ENCODE data around the gene ZP4.

Gene ZP4

DNA sequence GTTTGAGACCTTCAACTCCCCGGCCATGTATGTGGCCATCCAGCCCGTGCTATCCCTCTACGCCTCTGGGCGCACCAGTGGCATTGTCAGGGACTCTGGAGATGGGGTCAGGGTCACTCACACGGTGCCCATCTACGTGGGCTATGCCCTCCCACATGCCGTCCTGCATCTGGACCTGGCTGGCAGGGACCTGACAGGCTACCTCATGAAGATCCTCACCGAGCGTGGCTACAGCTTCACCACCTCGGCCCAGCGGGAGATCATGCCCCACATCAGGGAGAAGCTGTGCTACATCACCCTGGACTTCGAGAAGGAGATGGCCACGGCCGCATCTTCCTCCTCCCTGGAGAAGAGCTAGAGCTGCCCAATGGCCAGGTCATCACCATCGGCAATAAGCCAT lies 36.5 kb upstream of the ZP4 start:
- no peak for DNase-seq (ENCODE audit: extremely low spot score)
- ChIA-PET POLR2A (interaction anchor here (0.7 kb wide), 1 partner anchor 21 kb away, joined by 3 read pairs; no protein-coding TSS in a partner anchor), CTCF (no interaction called here)
- no peak for TF ChIP-seq TARDBP (IDR thresholded peaks at IDR 0.05)
- no peak for TF ChIP-seq HDGF (IDR thresholded peaks at IDR 0.05; ENCODE audit: borderline replicate concordance)
- TF ChIP-seq FOXM1 (IDR thresholded peaks at IDR 0.05; ENCODE audit: borderline replicate concordance): no peak
- TF ChIP-seq LEF1 (IDR thresholded peaks at IDR 0.05; ENCODE audit: borderline replicate concordance): no peak
- TF ChIP-seq, protein P1, sequence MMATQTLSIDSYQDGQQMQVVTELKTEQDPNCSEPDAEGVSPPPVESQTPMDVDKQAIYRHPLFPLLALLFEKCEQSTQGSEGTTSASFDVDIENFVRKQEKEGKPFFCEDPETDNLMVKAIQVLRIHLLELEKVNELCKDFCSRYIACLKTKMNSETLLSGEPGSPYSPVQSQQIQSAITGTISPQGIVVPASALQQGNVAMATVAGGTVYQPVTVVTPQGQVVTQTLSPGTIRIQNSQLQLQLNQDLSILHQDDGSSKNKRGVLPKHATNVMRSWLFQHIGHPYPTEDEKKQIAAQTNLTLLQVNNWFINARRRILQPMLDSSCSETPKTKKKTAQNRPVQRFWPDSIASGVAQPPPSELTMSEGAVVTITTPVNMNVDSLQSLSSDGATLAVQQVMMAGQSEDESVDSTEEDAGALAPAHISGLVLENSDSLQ (IDR thresholded peaks at IDR 0.05): no peak
- no peak for TF ChIP-seq ZNF384 (IDR thresholded peaks at IDR 0.05)
- no peak for TF ChIP-seq CTBP1 (IDR thresholded peaks at IDR 0.05; ENCODE audit: borderline replicate concordance)
- TF ChIP-seq L3MBTL2 (conservative IDR thresholded peaks at IDR 0.05): no peak
- no peak for TF ChIP-seq FOXA1 (IDR thresholded peaks at IDR 0.05)
- TF ChIP-seq FOXK2 (IDR thresholded peaks at IDR 0.05): no peak
- TF ChIP-seq NFRKB (IDR thresholded peaks at IDR 0.05): no peak
- no peak for TF ChIP-seq ELF4 (IDR thresholded peaks at IDR 0.05)
- TF ChIP-seq BHLHE40 (IDR thresholded peaks at IDR 0.05; ENCODE audit: borderline replicate concordance): no peak
- no peak for TF ChIP-seq SP1 (IDR thresholded peaks at IDR 0.05)
- TF ChIP-seq ARNT (IDR thresholded peaks at IDR 0.05): no peak
- TF ChIP-seq SUZ12 (IDR thresholded peaks at IDR 0.05): no peak

DNA sequence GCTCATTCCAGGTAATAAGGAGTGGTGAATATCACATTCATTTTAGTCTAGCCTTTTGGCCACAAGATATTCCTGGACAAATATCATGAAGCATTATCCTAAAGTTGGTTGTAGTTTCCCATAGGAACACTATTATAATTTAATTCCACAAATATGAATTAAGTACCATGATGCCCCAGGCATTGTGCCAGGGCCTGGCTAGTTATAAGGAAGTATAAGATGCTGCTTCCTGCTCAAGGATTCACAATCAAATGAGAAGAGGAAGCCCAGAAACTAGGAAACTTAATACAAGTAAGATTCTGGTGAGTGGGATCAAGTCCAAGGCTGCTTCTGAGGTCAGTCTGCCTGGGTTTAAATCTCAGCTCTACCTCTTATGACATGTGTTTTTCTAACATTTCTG lies 30.6 kb upstream of the ZP4 start:
- DNase-seq (ENCODE audit: extremely low spot score): no peak
- POLR2A ChIA-PET: no interaction called here
- TF ChIP-seq FOXA1 (IDR thresholded peaks at IDR 0.05) (no peak), SP1 (IDR thresholded peaks at IDR 0.05) (no peak), BHLHE40 (IDR thresholded peaks at IDR 0.05; ENCODE audit: borderline replicate concordance) (no peak), CTBP1 (IDR thresholded peaks at IDR 0.05; ENCODE audit: borderline replicate concordance) (no peak), SUZ12 (IDR thresholded peaks at IDR 0.05) (no peak), ELF4 (IDR thresholded peaks at IDR 0.05) (no peak), FOXK2 (IDR thresholded peaks at IDR 0.05) (no peak), FOXM1 (IDR thresholded peaks at IDR 0.05; ENCODE audit: borderline replicate concordance) (no peak), NFRKB (IDR thresholded peaks at IDR 0.05) (no peak), ZNF384 (IDR thresholded peaks at IDR 0.05) (no peak), L3MBTL2 (conservative IDR thresholded peaks at IDR 0.05) (no peak)
- CTCF ChIA-PET: no interaction called here

DNA sequence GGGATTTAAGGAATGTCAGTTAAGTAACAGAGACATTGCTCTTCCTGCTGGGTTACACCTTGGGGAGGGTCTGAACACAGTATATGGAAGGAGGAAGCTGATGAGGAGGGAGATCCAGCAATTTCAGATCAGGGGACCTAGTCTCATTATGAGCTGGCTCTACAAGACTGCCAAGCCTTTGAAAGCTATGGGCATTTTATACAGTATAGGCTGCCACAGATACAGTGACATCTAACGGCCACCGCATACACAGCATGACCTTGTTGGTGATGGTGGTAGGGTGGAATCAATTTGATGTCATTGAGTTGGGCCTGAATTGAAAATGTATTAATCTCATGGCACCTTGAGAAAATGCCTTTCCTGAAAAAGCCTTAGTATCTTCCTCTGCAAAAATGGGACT lies 22.6 kb upstream of the ZP4 start:
- POLR2A ChIA-PET: no interaction called here
- TF ChIP-seq SP1 (IDR thresholded peaks at IDR 0.05) (no peak), LEF1 (IDR thresholded peaks at IDR 0.05; ENCODE audit: borderline replicate concordance) (no peak), NFRKB (IDR thresholded peaks at IDR 0.05) (no peak), BHLHE40 (IDR thresholded peaks at IDR 0.05; ENCODE audit: borderline replicate concordance) (no peak), FOXA1 (IDR thresholded peaks at IDR 0.05) (no peak), FOXK2 (IDR thresholded peaks at IDR 0.05) (no peak)
- CTCF ChIA-PET: interaction anchor here (0.6 kb wide), 1 partner anchor 285 kb away, joined by 3 read pairs; no protein-coding TSS in a partner anchor
- no peak for DNase-seq (ENCODE audit: extremely low spot score)

DNA sequence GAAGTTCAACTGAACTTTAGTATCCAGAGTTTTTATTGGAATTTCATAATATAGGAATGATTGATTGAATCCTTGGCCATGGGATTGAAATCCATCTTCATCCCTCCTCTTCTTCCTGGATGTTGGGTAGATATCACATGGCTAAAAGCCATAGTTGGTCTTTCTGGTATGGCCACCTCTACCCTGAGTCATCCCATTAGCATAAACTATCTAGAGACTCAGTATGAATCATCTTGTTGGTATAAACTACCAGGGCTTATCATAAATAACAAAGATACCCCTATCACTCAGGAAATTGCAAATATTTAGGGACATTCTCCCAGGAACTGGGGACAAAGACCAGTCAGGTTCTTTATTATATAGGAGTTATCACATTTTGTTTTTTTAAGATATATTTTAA lies 21.2 kb upstream of the ZP4 start:
- DNase-seq (ENCODE audit: extremely low spot score): no peak
- TF ChIP-seq SP1 (IDR thresholded peaks at IDR 0.05) (no peak), NFRKB (IDR thresholded peaks at IDR 0.05) (no peak), FOXM1 (IDR thresholded peaks at IDR 0.05; ENCODE audit: borderline replicate concordance) (no peak), L3MBTL2 (conservative IDR thresholded peaks at IDR 0.05) (no peak), ZNF384 (IDR thresholded peaks at IDR 0.05) (no peak), ELF4 (IDR thresholded peaks at IDR 0.05) (no peak), HDGF (IDR thresholded peaks at IDR 0.05; ENCODE audit: borderline replicate concordance) (no peak), LEF1 (IDR thresholded peaks at IDR 0.05; ENCODE audit: borderline replicate concordance) (no peak)
- POLR2A ChIA-PET: no interaction called here
- CTCF ChIA-PET: no interaction called here

DNA sequence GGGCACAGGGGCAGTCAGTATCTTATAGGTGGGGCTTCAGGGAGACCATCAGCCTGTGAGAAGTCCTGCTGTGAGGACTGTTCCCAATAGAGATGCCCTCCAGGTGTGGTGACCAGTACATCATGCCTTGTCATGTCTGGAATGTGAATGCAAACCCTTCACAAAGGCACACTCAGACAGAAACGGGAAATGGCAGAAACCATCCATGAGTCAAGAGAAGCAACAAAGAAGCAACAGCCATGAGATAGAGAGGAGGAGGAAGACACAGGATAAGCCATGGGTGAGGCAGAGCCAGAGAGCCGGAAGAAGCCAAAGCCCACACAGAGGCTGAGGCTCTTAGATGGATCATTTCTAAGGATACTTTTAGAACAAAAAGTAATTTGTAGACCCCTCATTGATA lies 20.1 kb upstream of the ZP4 start:
- TF ChIP-seq ZNF384 (IDR thresholded peaks at IDR 0.05): no peak
- no peak for TF ChIP-seq ELF4 (IDR thresholded peaks at IDR 0.05)
- TF ChIP-seq SUZ12 (IDR thresholded peaks at IDR 0.05): no peak
- no peak for TF ChIP-seq TARDBP (IDR thresholded peaks at IDR 0.05)
- TF ChIP-seq FOXM1 (IDR thresholded peaks at IDR 0.05; ENCODE audit: borderline replicate concordance): no peak
- no peak for TF ChIP-seq L3MBTL2 (conservative IDR thresholded peaks at IDR 0.05)
- no peak for TF ChIP-seq HDGF (IDR thresholded peaks at IDR 0.05; ENCODE audit: borderline replicate concordance)
- TF ChIP-seq SP1 (IDR thresholded peaks at IDR 0.05): no peak
- TF ChIP-seq NFRKB (IDR thresholded peaks at IDR 0.05): no peak
- TF ChIP-seq LEF1 (IDR thresholded peaks at IDR 0.05; ENCODE audit: borderline replicate concordance): no peak
- no peak for TF ChIP-seq FOXA1 (IDR thresholded peaks at IDR 0.05)
- no peak for TF ChIP-seq BHLHE40 (IDR thresholded peaks at IDR 0.05; ENCODE audit: borderline replicate concordance)
- no peak for TF ChIP-seq CTBP1 (IDR thresholded peaks at IDR 0.05; ENCODE audit: borderline replicate concordance)
- TF ChIP-seq, protein P1 (IDR thresholded peaks at IDR 0.05): no peak
- no peak for TF ChIP-seq FOXK2 (IDR thresholded peaks at IDR 0.05)
- CTCF ChIA-PET: no interaction called here
- no peak for DNase-seq (ENCODE audit: extremely low spot score)
- POLR2A ChIA-PET: no interaction called here

DNA sequence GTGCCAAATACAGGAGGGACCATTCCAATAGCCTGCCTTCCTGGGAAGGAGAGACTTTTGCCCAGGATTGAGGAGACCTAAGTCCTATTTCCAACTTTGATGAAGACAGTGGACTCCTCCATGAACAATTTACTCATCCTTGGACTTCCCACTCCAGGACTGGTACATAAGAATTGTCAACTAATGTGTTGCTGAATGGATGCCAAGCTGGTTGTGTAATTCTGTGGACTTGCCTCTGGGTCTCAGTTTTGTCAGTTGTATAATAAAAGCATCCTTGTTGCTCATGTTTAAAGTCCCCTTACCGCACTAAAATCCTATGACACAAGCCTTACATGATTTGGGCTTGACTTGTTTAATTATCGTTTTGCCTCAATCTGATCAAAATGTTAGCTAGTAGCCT lies 13.2 kb upstream of the ZP4 start:
- ChIA-PET CTCF (interaction anchor here (0.6 kb wide), 1 partner anchor 1440 kb away, joined by 3 read pairs; no protein-coding TSS in a partner anchor), POLR2A (no interaction called here)
- no peak for TF ChIP-seq FOXM1 (IDR thresholded peaks at IDR 0.05; ENCODE audit: borderline replicate concordance)
- TF ChIP-seq FOXA1 (IDR thresholded peaks at IDR 0.05): no peak
- TF ChIP-seq, protein P1 (IDR thresholded peaks at IDR 0.05): no peak
- TF ChIP-seq L3MBTL2 (conservative IDR thresholded peaks at IDR 0.05): no peak
- no peak for TF ChIP-seq SUZ12 (IDR thresholded peaks at IDR 0.05)
- TF ChIP-seq ZNF384 (IDR thresholded peaks at IDR 0.05): no peak
- TF ChIP-seq HDGF (IDR thresholded peaks at IDR 0.05; ENCODE audit: borderline replicate concordance): no peak
- TF ChIP-seq NFRKB (IDR thresholded peaks at IDR 0.05): no peak
- TF ChIP-seq ELF4 (IDR thresholded peaks at IDR 0.05): no peak
- DNase-seq (ENCODE audit: extremely low spot score): no peak

Data from HEK293T (cell line).